Stomach (tissue), 4 donors: Measurements from ENCODE around the gene RIN3.

ENCODE experiments used
- CTCF ChIP-seq, 7 experiments: fragments of 450-650 bp in 4 of 7; fragments of 200-600 bp in 3 of 7; sonication (generic) in 3 of 7; IDR thresholded peaks; one replicate each; pipeline ENCODE4 v1.5.1; 2016 to 2019; ENCODE audit warnings: antibody characterized with exemption in 7 of 7, control low read depth in 2 of 7, mild to moderate bottlenecking in 1 of 7
- EP300 ChIP-seq: sonication (generic); formaldehyde crosslinking; IDR thresholded peaks from one replicate; pipeline ENCODE4 v1.6.1; 2017; ENCODE audit warnings: antibody characterized with exemption
- POLR2A ChIP-seq, 4 donors: fragments of 450-650 bp; IDR thresholded peaks; one replicate each; pipeline ENCODE4 v1.6.1; 2016; ENCODE audit warnings: antibody characterized with exemption in 4 of 4, control low read depth in 2 of 4, mild to moderate bottlenecking in 1 of 4, moderate library complexity in 1 of 4
- POLR2AphosphoS5 ChIP-seq, 3 donors: sonication (generic); formaldehyde crosslinking; IDR thresholded peaks; one replicate each; pipeline ENCODE4 v1.6.1; 2016; ENCODE audit warnings: antibody characterized with exemption in 3 of 3

- TF ChIP-seq CTCF (IDR thresholded peaks at IDR 0.05) (no peak), POLR2AphosphoS5 (IDR thresholded peaks at IDR 0.05) (no peak), POLR2A (IDR thresholded peaks at IDR 0.05) (no peak), EP300 (no peak)
Measured at GRCh38 chr14:92678766-92679165, 165.2 kb downstream of the RIN3 start.
